ENCODE data around the gene IQCE.

The IQCE gene

GRCh38 chr7:2616387-2617324 lies 57.9 kb downstream of the IQCE start:
- Histone ChIP-seq H3K36me3 (ENCODE audit: control insufficient read depth, insufficient read depth, low read length) (no peaks in the 10 kb centered on the region), H3K4me3 (replicated peaks; ENCODE audit: low read depth, low read length) (no peak overlapping the region), H3K27me3 (replicated peaks; ENCODE audit: control insufficient read depth, insufficient read depth, low read length) (no peaks in the 10 kb centered on the region)
- TF ChIP-seq CTCF (IDR thresholded peaks at IDR 0.05; ENCODE audit: insufficient read depth, low read length, poor library complexity, severe bottlenecking), result no peak
- no peak for DNase-seq (ENCODE audit: extremely low read depth, insufficient read length)

GRCh38 chr7:2617325-2617905 lies 58.6 kb downstream of the IQCE start:
- no peaks in the 10 kb centered on the region for H3K27me3 ChIP-seq (replicated peaks; ENCODE audit: control insufficient read depth, insufficient read depth, low read length)
- DNase-seq (ENCODE audit: extremely low read depth, insufficient read length), result no peak
- H3K4me3 ChIP-seq (replicated peaks; ENCODE audit: low read depth, low read length), result no peak overlapping the region
- no peak for TF ChIP-seq CTCF (IDR thresholded peaks at IDR 0.05; ENCODE audit: insufficient read depth, low read length, poor library complexity, severe bottlenecking)
- H3K36me3 ChIP-seq (ENCODE audit: control insufficient read depth, insufficient read depth, low read length), result no peaks in the 10 kb centered on the region

GRCh38 chr7:2619116-2619515 lies 60.3 kb downstream of the IQCE start:
- H3K4me3 ChIP-seq (replicated peaks; ENCODE audit: low read depth, low read length), result no peak overlapping the region
- no peak for DNase-seq (ENCODE audit: extremely low read depth, insufficient read length)
- H3K36me3 ChIP-seq (ENCODE audit: control insufficient read depth, insufficient read depth, low read length), result no peaks in the 10 kb centered on the region
- TF ChIP-seq CTCF (IDR thresholded peaks at IDR 0.05; ENCODE audit: insufficient read depth, low read length, poor library complexity, severe bottlenecking), result no peak
- no peaks in the 10 kb centered on the region for H3K27me3 ChIP-seq (replicated peaks; ENCODE audit: control insufficient read depth, insufficient read depth, low read length)

- Histone ChIP-seq H3K27me3 (replicated peaks; ENCODE audit: control insufficient read depth, insufficient read depth, low read length) (no peaks in the 10 kb centered on the region), H3K36me3 (ENCODE audit: control insufficient read depth, insufficient read depth, low read length) (no peaks in the 10 kb centered on the region), H3K4me3 (replicated peaks; ENCODE audit: low read depth, low read length) (no peak overlapping the region)
- no peak for DNase-seq (ENCODE audit: extremely low read depth, insufficient read length)
- TF ChIP-seq CTCF (IDR thresholded peaks at IDR 0.05; ENCODE audit: insufficient read depth, low read length, poor library complexity, severe bottlenecking), result no peak
These were observed 62.5 kb downstream of the IQCE start for GRCh38 chr7:2621061-2621828.

- DNase-seq (ENCODE audit: extremely low read depth, insufficient read length), result no peak
- no peaks in the 10 kb centered on the region for H3K27me3 ChIP-seq (replicated peaks; ENCODE audit: control insufficient read depth, insufficient read depth, low read length)
- TF ChIP-seq CTCF (IDR thresholded peaks at IDR 0.05; ENCODE audit: insufficient read depth, low read length, poor library complexity, severe bottlenecking), result no peak
- no peak overlapping the region for H3K4me3 ChIP-seq (replicated peaks; ENCODE audit: low read depth, low read length)
- H3K36me3 ChIP-seq (ENCODE audit: control insufficient read depth, insufficient read depth, low read length), result no peaks in the 10 kb centered on the region
These were observed 63.3 kb downstream of the IQCE start for GRCh38 chr7:2621948-2622640.

Measured in GM06990 (cell line).